Measurements from ENCODE around the gene PROS1. TPM values are rescaled to one million over a fixed set of nuclear protein-coding genes. Genes with fewer than 3 reads are reported as not detected.

Gene PROS1
- polyA plus RNA-seq, 1 donor (not counting 4 experiments of a cell fraction or from before 2014, with no cell fraction given): 3.8 TPM

GRCh38 chr3:93926789-93927188 is 46.9 kb downstream of the PROS1 start:
- no peak overlapping the region for H3K27ac ChIP-seq (ENCODE audit: control insufficient read depth, insufficient read depth, low read length)
- no peaks in the 10 kb centered on the region for H3K9me1 ChIP-seq (ENCODE audit: control insufficient read depth, extremely low read depth, insufficient read depth, low read length)
- H3K36me3 ChIP-seq (ENCODE audit: control insufficient read depth in 2 of 2, extremely low read depth in 1 of 2, insufficient read depth in 2 of 2, low read length in 2 of 2): no peaks in the 10 kb centered on the region
- FAIRE-seq (no peak), DNase-seq (ENCODE audit: low read depth, low spot score) (no peak)
- H3K4me2 ChIP-seq (ENCODE audit: control insufficient read depth, extremely low read depth, insufficient read depth, low read depth, low read length): no peak overlapping the region
- no peaks in the 10 kb centered on the region for H4K20me1 ChIP-seq (ENCODE audit: control insufficient read depth, extremely low read depth, insufficient read depth, low read length)
- no peaks in the 10 kb centered on the region for H3K27me3 ChIP-seq (ENCODE audit: control insufficient read depth, extremely low read depth, insufficient read depth, low read length)
- no peaks in the 10 kb centered on the region for H3K4me1 ChIP-seq (ENCODE audit: control insufficient read depth, extremely low read depth, insufficient read depth, low read length)
- H3K9ac ChIP-seq (ENCODE audit: control insufficient read depth, extremely low read depth, insufficient read depth, low read length): no peak overlapping the region
- H3K9me3 ChIP-seq (ENCODE audit: control insufficient read depth, low read depth, low read length): no peaks in the 10 kb centered on the region
- H2AFZ ChIP-seq (ENCODE audit: control insufficient read depth, low read length): no peak overlapping the region
- H3K79me2 ChIP-seq (ENCODE audit: control insufficient read depth, insufficient read depth, low read length): no peaks in the 10 kb centered on the region
- dilution Hi-C loops (cut with MboI; ENCODE audit: extremely low pct_ligation_motif_present, low sequenced_read_pairs): no loop called here
- no peak overlapping the region for H3K4me3 ChIP-seq (ENCODE audit: control insufficient read depth in 2 of 3, extremely low read depth in 1 of 3, insufficient read depth in 2 of 3, low read depth in 1 of 3, low read length in 3 of 3)
- TF ChIP-seq EZH2 (IDR thresholded peaks at IDR 0.05; ENCODE audit: low read length) (no peak), CTCF (optimal IDR thresholded peaks at IDR 0.05 in 1 of 3, IDR thresholded peaks at IDR 0.05 in 1 of 3, conservative IDR thresholded peaks at IDR 0.05 in 1 of 3; ENCODE audit: extremely low read depth in 1 of 3, insufficient read depth in 2 of 3, low read length in 3 of 3) (no peak)

- Histone ChIP-seq H3K4me2 (ENCODE audit: control insufficient read depth, extremely low read depth, insufficient read depth, low read depth, low read length) (no peak overlapping the region), H3K4me1 (ENCODE audit: control insufficient read depth, extremely low read depth, insufficient read depth, low read length) (no peaks in the 10 kb centered on the region), H3K9me3 (ENCODE audit: control insufficient read depth, low read depth, low read length) (no peaks in the 10 kb centered on the region), H3K27ac (ENCODE audit: control insufficient read depth, insufficient read depth, low read length) (no peak overlapping the region), H3K27me3 (ENCODE audit: control insufficient read depth, extremely low read depth, insufficient read depth, low read length) (no peaks in the 10 kb centered on the region), H3K79me2 (ENCODE audit: control insufficient read depth, insufficient read depth, low read length) (no peaks in the 10 kb centered on the region), H4K20me1 (ENCODE audit: control insufficient read depth, extremely low read depth, insufficient read depth, low read length) (no peaks in the 10 kb centered on the region), H3K4me3 (ENCODE audit: control insufficient read depth in 2 of 3, extremely low read depth in 1 of 3, insufficient read depth in 2 of 3, low read depth in 1 of 3, low read length in 3 of 3) (no peak overlapping the region), H2AFZ (ENCODE audit: control insufficient read depth, low read length) (no peak overlapping the region), H3K9ac (ENCODE audit: control insufficient read depth, extremely low read depth, insufficient read depth, low read length) (no peak overlapping the region), H3K9me1 (ENCODE audit: control insufficient read depth, extremely low read depth, insufficient read depth, low read length) (no peaks in the 10 kb centered on the region), H3K36me3 (ENCODE audit: control insufficient read depth in 2 of 2, extremely low read depth in 1 of 2, insufficient read depth in 2 of 2, low read length in 2 of 2) (no peaks in the 10 kb centered on the region)
- dilution Hi-C loops (cut with MboI; ENCODE audit: extremely low pct_ligation_motif_present, low sequenced_read_pairs): no loop called here
- FAIRE-seq (no peak), DNase-seq (ENCODE audit: low read depth, low spot score) (no peak)
- TF ChIP-seq EZH2 (IDR thresholded peaks at IDR 0.05; ENCODE audit: low read length) (no peak), CTCF (optimal IDR thresholded peaks at IDR 0.05 in 1 of 3, IDR thresholded peaks at IDR 0.05 in 1 of 3, conservative IDR thresholded peaks at IDR 0.05 in 1 of 3; ENCODE audit: extremely low read depth in 1 of 3, insufficient read depth in 2 of 3, low read length in 3 of 3) (no peak)
These were observed 49.2 kb downstream of the PROS1 start for GRCh38 chr3:93924491-93924890.
